Activated gamma-delta T cell treated with Interleukin-2 at 50 U/mL for 16 hours (primary cell): Measurements from ENCODE around the gene TMEM229B.
"Not testable (repeated sequence)": the region's sequence is repeated elsewhere in the genome, so short reads cannot be mapped to it uniquely, and the experiment has no call there.

Source experiments
- DNase-seq: peaks from one replicate; pipeline ENCODE4 v3.0.0-alpha.2; 2020

Gene TMEM229B

DNA sequence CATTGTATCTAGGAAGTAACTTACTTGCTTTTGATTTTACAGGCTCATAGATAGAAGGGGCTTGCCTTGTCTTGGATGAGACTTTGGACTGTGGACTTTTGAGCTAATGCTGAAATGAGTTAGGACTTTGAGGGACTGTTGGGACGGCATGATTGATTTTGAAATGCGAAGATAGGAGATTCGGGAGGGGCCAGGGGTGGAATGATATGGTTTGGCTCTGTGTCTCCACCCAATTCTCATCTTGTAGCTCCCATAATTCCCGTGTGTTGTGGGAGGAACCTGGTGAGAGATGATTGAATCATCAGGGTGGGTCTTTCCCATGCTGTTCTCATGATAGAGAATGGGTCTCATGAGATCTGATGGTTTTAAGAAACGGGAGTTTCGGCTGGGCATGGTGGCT is 36.9 kb downstream of the TMEM229B start:
- DNase-seq, result not testable (repeated sequence)

DNA sequence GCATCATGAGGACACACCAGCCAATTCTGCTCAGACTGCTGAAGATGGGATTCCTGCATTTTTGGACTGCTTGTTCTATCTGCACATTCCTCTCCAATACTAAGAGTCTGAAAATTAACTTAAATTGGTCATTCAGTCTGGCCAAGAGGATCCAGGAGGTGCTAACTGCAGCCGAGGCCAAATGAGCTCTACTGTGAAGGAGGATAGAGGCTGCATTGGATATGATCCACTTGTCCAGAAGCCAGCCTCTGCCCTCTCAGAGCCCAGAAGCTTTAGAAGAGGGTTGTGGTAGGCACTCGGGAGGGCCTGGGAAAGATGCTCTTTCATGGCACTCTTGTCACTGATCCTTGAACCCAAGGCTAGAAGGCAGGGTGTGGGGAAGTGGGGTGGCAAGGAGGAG is 39.4 kb downstream of the TMEM229B start:
- no peak for DNase-seq

DNA sequence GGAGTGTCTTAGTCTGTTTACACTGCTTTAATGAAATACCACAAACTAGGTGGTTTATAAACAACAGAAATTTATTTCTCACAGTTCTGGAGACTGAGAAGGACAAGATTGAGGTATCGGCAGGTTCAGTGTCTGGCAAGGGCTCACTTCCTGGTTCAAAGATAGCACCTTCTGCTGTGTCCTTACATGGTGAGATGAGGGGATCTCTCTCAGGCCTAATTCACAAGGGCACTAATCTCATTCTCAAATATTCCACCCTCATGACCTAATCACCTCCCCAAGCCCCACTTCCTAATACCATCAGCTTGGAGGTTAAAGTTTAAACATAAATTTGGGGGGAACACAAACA is 41.5 kb downstream of the TMEM229B start:
- no peak for DNase-seq

DNA sequence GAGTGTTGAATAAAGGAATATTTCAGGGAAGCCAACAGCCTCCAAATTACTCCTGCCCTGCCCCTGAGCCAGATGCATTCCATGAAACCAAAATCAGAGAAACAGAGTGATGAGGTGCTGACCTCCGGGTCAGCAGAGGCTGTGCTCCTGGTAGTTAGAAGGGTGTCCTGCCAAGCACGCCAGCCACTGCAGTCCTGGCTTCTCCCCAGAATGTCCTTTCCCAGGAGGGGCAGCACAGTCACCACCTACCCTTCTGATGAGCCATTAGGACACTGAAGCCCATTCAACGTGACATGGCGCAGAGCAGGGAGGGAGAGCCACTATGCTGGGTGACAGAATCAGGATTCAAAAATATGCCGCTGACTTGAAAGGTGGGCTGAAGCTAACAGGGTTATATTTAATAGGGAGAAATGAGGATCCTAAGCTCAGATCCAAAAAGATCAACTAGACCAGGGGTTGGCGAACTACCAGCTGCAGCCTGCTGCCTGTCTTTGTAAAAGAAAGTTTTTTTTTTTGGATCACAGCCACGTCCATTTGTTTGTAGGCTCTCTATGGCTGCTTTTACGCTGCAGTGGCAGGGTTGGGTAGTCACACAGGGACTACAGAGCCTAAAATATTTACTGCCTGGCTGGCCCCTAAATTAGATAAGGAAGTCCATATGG is 42.0 kb downstream of the TMEM229B start:
- DNase-seq, result no peak

DNA sequence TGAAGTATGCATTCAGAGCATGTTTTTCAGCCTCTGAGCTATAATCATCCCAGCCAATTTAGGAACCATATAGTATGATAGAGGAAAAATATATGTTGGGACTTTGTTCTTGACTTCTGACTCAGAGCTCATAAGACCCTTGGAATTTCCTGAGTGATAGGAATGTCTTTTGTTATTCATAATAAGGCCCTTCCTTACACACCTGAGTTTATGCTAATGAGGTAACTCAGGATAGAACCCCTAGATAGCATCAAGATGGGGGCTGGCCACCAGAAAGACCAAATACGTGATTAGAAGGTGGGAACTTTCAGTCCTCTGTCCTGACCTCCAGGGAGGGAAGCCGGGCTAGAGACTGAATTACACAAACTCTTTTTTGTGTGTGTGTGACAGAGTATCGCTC is 44.1 kb downstream of the TMEM229B start:
- no peak for DNase-seq

DNA sequence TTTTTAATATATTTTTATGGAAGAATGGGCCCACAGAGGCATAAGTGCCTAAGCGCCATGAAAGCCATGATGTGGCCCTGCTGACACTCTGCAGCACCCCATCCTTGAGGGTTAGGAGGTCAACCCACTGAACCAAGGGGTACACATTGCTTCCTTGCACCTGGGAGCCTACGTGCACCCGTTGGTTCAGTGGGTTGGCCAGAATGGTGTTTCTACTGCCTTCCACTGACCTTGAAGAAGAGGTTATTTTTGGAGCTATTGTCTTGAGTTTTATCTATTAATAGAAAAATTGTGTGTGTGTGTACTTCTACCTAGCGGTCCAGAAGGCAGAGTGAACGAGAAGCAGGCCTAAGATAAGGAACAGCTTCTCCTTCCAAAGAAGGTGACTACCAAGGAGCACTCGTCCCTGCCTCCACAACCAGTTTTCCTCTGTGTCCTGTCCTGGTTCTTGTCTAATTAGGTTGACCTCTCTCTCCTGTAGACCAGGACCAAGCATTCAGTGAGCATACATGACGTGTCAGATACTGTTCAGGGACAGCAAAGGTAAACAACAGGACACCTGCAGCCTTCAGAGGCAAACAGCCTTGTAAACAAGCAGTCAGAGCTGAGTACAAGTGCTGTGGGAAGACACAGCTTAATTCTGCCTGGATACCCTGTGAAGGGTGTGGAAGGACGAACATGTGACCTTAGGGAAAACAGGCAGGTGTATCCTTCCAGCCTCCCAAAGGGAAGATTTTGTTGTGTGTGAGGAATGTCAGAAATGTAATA is 46.2 kb downstream of the TMEM229B start:
- DNase-seq, result no peak

DNA sequence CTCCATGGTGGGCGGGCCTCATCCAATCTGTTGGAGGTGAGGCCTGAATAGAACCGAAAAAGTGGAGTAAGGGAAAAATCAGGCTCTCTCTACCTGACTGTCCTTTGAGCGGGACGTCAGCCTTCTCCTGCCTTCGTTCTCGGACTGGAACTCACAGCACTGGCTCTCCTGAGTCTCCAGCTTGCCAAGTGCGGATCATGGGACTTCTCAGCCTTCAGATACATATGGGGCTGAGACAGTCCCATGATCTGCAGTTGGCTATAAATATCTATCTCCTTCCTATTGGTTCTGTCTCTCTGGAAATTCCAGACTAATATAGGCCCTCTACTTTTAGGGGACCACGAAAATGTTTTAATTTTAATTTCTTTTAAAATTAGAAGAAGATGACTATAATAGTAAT is 46.8 kb downstream of the TMEM229B start:
- no peak for DNase-seq

DNA sequence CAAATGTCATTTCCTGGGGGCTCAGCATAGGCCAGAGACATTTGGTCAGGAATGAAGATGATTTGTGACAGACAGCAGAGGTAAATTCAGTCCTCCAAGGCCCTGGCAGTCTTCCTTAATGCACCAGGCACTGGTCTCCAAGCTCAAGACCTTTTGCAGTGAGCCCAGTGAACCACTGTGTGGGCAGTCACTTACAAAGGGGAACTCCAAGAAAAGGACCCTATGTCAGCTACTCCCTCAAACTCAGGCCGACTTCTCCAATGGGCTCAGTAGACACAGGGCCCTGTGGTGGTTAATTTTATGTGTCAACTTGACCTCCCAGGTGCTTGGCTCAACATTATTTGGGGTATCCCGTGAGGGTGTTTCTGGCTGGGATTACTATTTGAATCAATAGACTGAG is 47.3 kb downstream of the TMEM229B start:
- DNase-seq, result no peak

DNA sequence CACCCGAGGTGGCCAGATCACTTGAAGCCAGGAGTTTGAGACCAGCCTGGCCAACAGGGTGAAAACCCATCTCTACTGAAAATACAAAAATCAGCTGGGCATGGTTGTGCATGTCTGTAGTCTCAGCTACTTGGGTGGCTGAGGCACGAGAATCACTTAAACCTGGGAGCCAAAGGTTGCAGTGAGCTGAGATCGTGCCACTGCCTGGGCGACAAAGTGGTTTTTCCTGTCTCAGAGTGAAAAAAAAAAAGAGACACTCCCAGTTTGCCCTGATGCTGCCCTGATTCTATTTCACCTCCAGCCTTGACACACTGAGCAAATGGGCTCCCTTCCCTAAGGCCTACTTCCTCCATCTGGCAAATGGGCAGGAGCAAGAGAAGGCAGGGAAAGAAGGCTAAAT is 48.0 kb downstream of the TMEM229B start:
- DNase-seq, result no peak

DNA sequence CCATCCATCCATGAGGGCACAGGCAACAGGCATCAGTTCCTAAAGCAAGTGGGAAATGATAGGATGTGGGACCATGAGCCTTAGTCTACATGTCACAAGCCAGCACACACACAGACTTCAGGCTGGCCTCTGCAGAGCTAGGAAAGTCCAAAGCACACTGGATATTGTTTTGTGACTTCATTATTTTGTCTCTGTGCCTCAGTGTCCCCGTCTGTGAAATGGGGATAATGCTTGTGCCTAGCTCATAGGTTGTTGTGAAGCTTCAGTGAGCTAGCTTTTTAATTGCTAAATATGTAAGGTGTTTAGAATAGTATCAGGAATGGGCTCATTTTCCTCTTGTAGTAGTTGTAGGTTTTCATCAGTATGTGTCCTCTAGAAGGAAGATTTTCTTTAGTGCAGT is 49.6 kb downstream of the TMEM229B start:
- no peak for DNase-seq

DNA sequence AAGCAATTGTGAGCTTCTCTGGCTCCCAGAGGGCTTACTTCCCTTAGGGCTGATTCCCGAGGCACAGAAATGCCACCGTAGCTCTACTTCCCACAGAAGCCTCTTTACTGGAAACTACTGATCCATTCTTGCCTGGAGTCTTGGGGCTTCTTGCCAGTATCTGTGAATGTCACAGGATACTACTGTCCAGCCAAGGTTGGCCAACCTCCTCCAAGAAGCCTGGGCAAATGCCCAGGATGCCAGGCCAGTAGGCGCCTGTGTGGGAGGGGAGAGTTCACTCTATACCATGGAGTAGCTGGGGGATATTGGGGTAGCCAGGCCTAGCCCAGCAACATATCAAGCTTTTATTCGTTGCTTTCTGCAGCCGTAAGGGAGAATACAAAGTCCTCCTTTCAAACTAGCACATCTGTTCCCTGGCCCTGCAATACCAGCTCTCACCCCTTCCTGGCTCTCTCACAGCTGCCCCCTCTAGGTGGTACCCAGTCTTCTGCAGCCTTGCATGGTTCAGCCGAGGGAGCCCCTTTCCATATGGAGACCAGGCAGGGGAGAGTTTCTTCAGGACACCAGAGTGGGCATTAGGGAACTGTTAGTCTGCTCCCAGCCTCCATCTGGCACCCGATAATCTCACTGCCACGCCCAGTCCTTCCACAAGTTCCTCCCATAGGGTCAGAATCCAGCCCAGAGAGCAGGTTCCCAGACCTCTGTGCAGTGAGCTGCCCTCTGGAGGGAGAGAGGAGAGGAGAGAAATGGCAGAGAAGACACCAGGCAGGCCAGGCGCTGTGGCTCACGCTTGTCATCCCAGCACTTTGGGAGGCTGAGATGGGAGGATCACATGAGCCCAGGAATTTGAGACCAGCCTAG is 52.3 kb downstream of the TMEM229B start:
- no peak for DNase-seq

DNA sequence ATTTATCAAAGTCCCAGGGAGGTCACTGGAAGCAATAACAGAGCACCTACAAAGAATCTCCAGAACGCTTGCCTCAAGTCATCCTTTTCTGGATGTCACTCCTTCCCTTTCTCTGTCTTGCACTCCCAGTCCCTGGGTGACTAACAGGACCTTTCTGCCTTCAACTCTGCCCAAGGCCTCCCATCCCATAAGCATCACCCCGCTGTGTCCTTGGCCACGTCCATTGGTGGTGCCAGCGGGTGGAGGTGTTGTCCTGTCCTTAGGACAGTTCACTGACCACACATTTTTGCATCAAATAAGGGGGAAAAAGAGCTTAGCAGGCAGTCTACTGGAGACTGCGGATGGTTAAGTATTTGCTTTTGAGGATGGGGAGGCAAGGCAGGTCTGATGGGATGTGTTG is 52.9 kb downstream of the TMEM229B start:
- DNase-seq, result no peak

DNA sequence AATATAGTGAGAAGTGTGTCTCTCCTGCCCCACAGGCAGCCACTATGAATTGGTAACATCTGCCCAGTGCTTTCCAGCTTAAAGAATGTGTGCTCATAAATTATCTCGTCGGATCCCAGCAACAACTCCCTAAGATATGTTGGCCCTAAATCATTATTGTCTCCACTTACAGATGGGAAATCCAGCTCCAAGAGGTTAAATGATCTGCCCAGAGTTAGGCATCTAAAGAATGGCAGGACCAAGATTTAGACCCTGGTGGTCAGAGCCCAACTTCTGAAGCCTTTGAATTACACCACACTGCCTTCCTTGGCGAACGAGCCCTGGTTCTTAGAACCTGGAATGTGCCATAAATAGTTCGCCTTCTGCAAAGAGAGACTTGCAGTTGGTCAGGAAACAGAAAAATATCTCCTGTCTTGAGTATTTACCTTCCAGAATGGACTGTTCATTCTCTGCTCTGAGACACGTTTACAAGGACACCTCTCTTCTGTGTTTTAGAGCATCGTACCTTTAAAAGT is 56.4 kb downstream of the TMEM229B start:
- no peak for DNase-seq

DNA sequence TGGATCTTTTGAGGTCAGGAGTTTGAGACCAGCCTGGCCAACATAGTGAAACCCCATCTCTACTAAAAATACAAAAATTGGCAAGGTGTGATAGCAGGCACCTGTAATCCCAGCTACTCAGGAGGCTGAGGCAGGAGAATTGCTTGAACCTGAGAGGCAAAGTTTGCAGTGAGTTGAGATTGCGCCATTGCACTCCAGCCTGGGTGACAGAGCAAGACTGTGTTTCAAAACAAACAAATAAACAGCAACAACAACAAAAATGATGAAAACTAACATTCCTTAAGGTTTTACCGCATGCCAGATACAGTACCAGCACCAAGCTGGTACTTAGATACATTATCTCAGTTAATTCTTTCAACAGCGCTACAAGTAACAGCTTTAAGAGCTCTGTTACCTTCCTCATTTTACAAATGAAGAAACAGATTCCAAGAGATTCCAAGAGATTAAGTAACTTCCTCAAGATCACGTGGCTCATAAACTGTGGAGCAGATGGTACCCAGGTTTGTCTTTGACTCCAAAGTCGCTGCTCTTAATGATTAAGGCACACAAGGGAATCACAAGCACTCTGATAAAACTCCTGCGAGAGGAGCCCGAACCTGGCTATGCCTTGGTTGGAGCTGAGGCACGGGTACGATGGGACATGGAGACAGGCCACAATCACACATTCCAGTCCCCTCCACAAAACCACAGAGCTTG is 58.9 kb downstream of the TMEM229B start:
- no peak for DNase-seq

DNA sequence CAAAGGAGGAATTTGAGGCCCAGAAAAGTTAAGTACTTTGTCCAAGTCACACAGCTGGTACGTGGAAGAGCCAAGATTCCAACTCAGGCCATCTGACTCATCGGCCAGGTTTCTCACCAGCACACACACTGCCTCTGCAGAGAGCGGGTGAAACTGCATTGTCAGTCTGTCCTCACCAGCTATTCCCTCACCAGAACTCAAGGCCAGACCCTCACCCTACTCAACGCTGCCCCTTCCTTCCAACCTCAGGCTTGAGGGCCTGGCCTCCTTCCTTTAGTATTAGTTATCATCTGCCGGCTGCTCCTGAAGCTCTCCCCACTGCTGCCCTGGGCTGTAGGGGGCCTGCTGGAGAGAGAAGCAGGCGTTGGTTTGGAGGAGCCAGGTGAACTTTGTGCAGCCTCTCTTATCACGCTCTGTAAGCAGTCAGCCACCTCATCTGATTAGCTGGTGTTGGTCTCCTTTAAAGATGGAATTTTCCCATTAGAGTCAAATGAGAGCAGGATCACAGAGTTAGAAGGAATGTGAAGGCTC is 60.0 kb downstream of the TMEM229B start:
- no peak for DNase-seq

DNA sequence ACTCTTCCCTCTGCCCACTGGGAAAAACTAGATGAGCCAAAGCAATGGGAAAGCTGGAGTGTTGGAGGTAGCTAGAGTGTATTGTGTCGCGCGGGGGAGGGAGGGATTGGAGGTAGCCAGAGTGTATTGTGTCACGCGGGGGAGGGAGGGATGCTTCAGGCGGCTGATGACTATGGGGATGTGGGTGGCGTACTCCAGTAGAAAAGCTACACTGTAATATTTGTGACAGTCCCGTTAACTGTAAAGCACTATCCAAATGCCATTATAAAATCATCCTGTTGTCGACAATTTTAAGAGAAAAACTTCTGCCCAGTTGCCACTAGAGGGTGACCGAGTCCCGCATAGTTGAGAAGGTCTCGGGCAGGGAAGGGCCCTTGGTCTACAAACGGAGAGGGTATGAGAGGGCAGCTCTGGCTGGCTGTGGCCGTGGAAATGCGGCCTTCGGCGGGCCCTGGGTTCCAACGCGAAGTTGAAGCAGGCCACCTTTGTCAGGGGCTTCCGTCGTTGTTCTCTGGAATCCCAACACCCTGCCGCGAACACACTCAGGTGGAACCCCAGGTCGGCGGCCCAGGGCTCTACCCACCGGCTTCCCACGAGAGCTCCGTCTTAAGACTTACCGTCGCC is 61.4 kb downstream of the TMEM229B start:
- peak; percentile 70 for DNase-seq

DNA sequence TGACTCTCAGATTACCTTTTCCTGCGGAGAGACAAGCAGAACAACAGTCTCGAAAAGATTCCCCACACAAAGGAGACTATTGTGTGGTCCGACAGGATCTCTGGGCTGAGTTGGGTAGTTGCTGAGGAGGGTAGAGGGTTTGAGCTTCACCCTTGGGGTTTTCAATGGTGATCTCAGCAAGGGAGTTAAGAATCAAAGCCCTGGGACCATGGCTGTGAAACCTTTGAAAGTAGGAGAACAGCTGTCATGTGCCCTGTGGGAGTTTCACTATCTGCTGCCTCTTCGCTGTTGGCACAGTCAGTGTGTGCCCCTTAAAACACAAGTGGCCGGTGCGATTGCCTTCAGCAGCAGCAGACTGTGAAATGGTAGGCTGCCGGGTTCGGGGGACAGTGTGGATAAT is 62.4 kb downstream of the TMEM229B start:
- DNase-seq, result no peak

DNA sequence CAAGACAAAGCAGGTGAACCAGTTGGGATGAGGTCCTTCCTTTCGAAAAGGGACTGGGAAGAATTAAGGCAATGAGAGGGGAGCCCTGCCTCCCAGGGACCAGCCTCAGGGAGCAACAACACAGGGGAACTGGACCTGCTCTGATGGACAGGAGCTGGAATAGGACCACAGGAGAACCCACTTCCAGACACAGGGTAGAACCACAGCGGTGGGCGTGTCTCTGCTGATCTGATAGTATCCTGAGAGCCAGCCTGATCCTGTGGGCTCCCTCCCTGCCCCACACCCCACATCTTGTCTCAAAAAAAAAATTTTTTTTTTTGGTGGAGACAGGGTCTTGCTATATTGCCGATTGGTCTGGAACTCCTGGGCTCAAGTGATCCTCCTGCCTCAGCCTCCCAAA is 62.9 kb downstream of the TMEM229B start:
- DNase-seq, result no peak

DNA sequence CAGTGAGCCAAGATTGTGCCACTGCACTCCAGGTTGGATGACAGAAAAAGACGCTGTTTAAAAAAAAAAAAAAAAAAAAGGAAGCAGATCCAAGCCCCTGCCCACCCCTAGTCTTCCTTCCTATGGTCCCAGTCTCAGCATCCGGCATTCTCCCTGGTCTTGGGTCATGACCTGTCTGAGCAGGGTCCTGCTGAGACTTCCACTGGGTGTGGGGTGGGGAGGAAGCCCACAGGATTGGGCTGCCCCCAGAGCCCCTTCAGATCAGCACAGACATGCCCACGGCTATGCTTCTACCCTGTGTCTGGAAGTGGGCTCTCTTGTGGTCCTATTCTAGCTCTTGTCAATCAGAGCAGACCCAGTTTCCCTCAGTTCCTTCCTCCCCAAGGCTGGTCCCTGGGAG is 64.0 kb downstream of the TMEM229B start:
- DNase-seq, result no peak

DNA sequence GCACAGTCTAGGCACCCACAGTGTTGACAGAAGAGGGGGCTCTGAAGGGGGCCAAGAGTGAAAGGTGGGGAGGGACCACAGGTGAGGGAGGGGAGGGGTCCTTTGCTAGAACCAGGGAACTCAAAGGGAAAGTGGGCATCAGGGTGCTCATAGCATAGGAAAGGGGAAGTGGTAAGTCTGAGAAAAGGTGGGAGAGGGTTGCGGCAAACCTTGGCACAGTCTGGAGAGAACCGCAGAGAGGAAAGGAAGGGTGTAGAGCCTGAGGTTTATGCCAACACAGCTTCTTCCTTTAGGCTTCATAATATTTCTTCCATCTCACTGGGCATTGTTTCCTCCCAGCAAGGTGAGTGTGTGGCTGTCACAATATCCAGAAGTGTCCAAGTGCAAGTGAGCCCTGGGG is 65.1 kb downstream of the TMEM229B start:
- no peak for DNase-seq

DNA sequence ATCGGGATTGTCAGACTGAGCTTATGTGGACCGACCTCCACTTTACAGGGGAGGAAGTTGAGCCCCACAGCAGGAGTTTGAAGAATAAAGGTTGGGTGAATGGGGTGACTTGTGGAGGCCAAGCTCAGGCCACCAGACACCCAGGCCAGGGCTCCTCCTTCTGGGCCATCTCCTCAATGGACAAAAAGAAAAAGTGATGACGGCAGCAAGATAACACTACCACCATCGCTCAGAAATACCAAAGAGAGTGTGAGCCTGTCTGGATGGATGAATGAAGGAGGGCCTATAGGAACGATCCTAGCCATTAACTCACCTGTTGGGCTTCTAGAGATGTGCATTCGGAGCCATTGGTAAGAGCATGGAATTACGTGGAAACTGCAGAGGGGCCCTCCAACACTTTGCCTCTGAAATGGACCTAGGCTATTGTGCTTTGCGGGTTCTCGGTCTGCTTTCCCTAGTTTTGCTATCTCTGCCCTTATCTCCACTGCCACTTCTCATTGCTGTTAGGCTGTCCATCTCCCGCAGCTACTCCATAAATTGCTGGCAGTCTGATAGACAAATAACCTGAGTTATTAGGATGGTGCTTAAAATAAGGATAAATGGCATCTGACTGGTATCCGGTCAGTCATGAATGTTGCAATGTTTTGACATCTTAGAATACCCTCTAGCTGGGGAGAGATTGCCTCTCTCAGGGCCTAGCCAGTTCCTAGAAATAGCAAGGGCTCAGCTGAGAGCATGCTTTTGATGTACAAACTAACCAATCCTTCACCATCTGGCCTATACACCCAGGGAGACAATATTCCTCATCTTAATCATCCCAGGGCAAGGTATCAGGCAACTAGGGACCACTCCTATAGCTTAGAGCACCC is 66.9 kb downstream of the TMEM229B start:
- DNase-seq, result no peak
